ENCODE data around the gene MED7.

DNA sequence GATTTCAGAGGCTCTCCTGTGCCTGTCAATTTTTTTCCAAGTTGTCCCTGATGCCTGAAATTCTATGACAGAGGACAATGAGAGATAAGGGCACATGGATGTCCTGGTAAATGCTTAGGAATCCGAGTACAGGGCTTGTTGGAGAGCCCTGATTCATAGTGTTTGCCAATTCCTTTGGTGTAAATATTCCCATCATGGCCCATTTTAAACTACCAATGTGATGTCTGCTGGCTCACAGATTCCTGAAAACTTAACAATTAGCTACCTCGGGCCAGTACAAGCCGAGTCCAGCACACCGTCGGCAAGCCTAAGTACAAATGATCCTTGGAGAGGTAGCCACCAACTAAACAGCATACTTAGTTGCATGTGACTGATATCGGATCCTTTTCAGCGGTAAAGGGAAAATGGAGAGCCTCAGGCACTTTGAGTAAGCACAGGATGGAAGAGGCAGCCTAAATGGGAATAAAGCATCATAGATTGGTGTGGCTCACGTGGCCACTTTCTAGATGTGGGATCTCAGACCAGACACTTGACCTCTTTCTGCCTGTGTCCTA lies 41.5 kb upstream of the MED7 start:
- no peak for TF ChIP-seq CTCF (IDR thresholded peaks at IDR 0.05)
- TF ChIP-seq POLR2A (IDR thresholded peaks at IDR 0.05) = no peak

Data from adrenal gland (tissue), 5 donors.